GM21526 (cell line): ENCODE data around the gene SLC10A3.

Experiments used
- ATAC-seq: cut with Tn5 transposase; IDR thresholded peaks from one replicate; pipeline ENCODE4 v1.9.1; 2021; ENCODE audit warnings: moderate library complexity; ENCODE audit not compliant: unreplicated experiment, low FRiP score

The SLC10A3 gene, protein sequence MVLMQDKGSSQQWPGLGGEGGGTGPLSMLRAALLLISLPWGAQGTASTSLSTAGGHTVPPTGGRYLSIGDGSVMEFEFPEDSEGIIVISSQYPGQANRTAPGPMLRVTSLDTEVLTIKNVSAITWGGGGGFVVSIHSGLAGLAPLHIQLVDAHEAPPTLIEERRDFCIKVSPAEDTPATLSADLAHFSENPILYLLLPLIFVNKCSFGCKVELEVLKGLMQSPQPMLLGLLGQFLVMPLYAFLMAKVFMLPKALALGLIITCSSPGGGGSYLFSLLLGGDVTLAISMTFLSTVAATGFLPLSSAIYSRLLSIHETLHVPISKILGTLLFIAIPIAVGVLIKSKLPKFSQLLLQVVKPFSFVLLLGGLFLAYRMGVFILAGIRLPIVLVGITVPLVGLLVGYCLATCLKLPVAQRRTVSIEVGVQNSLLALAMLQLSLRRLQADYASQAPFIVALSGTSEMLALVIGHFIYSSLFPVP

DNA sequence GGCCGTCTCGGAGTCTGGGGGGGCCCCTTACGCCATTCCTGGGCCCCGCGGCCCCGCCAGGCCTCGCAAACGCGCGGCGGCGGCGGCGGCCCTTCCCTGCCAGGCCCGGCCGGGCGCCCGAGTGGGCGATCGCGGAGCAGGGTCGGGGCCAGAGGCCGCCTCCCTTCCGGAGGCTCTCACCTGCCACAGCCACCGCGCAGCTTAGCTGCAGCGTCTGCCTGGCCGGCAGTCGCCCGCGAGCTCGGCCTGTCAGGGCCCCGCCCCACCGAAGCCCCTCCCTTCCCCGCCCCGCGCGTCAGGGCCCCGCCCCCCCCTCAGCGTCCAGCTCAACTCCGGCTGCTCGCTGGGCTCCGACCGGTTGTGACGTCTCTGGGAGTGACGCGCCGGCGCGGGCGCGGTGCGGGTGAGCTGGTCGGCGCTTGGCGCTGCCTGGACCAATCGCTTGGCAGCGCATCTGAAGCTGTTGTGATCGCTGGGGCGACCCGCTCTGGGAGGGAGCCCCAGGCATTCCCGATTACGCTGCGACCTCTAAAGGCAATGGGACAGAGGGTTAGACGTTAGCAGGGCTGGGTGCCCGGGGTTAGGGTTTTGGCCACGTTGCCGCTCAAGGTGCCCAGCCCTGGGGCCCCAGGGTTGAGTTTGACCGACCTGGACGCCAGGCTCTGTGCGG, at the start of gene SLC10A3:
Gene SLC10A3, minus strand, starts transcription at position 216 of the 670 bp plus-strand sequence. CDS start 1,689 bp downstream, outside the sequence.
- ATAC-seq: peak; percentile 64

DNA sequence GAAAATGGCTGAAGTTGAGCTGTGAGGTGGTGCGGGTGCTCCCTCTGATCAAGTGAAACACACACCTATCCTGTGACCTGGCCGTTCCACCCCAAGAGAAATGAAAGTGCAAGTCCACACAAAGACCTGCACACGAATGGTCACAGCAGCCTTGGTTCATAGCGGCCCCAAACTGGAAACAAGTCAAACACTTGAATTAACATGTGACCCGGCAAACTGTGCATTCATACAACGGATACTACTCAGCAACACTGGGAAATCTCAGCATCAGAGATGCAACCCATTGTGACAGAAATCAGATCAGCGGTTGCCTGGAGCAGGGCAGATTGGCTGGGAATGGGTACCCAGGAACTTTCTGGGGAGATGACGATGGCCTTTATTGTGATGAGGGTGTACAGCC, 48.6 kb upstream of the SLC10A3 start:
- no peak for ATAC-seq

DNA sequence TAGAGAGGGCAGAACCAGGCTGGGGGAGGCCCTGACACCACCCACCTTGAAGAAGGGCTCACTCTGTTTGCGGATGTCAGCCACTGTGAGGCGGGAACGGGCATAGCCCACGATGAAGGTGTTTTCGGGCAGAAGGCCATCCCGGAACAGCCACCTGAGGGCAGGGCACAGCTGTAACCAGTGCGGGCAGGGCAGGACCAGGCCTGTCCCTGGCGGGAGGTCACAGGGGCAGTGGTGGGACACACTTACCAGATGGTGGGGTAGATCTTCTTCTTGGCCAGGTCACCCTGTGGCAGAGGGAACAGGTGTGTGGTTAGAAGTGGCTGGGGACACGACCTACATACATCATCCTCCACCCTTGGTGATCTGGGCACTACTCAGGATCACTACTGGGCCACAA, 45.5 kb upstream of the SLC10A3 start:
- no peak for ATAC-seq

DNA sequence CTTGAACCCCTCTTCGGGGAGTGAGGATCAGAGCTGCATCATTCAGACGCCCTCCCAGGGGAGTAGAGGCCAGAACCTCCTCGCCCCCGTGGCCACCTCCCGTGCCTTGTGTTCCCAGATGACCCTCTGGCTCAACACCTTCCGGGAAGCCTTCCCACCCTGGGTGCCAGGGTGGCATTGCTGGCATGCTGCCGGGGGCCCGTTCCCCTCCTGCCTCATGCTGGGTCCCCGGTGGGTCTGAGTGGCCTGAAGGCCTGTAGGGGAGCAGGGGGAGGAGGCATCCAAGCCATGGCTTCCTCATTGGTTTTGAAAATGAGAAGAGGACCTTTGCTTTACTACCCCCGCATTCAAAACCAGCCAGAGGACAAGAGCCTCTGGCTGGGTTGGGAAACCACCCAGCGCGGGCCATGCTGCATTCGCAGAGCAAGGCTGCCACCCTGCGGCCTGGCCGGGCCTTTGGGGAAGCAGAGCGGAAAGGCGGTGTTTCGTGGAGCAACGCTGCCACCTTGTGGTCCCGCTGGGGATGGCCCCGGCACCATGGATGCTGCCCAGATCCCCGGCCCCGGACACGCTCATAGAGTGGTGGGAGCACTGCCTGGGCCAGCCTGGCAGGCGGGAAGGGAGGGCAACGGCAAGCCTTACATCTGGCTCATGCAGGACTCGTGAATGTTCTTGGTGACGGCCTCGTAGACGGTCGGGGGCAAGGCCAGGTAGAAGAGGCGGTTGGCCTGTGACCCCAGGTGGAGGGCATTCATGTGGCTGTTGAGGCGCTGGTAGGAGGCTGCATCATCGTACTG, 44.3 kb upstream of the SLC10A3 start:
- peak; percentile 85 for ATAC-seq

DNA sequence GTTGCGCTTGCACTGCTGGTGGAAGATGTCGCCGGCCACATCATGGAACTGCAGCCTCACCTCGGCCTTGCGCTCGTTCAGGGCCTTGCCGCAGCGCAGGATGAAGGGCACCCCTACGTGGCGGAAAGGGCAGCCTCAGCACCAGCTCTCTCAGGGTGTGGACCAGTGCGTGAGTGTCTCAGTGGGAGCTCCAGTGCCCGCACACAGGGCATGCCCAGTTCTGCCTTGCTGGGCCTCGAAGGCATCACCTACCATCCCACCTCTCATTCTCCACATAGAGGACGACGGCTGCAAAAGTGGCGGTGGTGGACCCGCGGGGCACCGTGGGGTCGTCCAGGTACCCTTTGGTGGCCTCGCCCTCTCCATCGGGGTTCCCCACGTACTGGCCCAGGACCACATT, 42.3 kb upstream of the SLC10A3 start:
- no peak for ATAC-seq

DNA sequence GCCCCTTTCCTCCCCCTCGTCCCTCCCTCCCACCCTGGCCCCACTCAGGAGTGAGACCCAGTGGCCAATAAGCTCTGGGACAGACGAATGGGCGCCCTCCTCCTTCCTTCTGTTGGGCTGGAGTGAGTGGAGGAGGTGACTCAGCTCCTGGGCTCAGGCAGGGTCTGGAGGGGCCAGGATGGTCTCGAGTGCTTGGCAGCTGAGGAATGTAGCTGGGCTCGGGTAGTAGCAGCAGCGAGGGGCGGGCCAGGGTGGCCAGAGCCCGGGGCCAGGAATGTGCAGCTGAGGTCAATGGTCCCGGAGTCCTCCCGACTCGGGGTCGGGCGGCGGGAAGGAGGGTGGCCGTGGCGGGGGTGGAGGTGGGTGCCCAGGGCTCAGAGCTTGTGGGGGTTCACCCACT, 41.2 kb upstream of the SLC10A3 start:
- ATAC-seq: no peak

DNA sequence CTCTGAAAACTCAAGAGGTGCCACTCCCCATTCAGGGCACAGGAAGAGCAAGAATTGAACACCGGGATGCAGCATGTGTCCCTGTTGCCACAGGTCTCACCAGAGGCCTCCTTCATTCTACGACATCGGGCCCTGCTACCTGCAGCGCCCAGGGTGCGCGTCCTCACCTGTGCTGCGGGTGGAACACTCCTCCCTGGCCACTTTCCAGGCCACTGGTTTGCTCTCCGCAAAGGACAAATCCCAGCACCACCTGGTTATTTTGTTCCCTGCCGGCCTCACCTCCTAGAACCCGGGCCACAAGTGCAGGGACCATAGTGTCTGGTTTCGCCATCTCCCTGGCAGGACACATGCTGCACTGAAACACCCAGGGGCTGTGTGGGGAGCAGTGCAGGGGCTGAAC, 39.9 kb upstream of the SLC10A3 start:
- ATAC-seq: no peak

DNA sequence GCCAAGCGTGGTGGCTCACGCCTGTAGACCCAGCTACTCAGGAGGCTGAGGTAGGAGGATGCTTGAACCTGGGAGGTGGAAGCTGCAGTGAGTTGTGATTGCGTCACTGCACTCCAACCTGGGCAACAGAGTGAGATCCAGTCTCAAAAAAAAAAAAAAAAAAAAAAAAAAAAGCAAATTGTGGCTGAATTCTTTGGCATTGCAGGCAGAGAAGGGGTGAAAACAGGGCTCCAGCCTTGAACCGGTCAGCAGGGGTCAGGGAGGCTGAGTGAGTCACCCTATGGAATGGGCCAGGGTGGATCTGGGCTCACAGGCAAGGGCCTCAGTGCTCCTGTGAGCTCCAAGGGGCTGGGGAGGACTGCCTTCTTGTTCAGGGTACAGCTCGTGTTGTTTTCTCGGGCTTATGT, 38.8 kb upstream of the SLC10A3 start:
- ATAC-seq: no peak

DNA sequence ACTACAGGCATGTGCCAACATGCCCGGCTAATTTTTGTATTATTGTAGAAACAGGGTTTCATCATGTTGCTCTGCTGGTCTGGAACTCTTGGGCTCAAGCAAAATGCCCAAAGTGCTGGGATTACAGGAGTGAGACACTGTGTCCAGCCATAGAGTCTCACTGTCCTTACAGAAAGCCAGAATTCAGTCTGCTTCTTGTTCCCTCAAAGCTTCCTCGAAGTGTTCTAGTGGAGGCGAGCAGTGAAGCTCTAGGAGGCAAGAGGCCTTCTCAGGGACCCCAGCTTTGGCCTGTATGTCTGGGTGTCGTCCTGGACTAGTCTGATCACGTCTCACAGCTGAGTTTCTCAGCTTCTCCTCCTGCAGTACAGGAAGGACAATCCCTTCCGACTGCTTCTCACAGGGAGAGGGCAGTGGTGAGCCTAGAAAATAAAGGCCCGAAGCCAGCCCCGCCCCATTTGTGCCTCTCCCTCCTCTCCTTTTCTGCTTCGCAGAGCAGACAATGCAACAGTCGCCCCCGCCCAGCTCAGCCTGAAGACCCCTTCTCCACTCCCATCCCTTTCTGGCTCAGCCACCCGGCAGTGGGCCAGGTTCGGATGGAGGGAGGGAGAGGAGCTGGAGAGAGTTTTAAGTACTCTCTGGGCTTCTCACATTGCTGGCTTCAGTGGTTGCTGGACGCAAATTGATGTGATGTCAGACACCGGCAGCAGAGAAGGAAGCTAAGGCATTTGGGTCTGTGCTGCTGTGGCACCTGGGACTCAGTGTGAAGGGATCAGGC, 36.7 kb upstream of the SLC10A3 start:
- no peak for ATAC-seq

DNA sequence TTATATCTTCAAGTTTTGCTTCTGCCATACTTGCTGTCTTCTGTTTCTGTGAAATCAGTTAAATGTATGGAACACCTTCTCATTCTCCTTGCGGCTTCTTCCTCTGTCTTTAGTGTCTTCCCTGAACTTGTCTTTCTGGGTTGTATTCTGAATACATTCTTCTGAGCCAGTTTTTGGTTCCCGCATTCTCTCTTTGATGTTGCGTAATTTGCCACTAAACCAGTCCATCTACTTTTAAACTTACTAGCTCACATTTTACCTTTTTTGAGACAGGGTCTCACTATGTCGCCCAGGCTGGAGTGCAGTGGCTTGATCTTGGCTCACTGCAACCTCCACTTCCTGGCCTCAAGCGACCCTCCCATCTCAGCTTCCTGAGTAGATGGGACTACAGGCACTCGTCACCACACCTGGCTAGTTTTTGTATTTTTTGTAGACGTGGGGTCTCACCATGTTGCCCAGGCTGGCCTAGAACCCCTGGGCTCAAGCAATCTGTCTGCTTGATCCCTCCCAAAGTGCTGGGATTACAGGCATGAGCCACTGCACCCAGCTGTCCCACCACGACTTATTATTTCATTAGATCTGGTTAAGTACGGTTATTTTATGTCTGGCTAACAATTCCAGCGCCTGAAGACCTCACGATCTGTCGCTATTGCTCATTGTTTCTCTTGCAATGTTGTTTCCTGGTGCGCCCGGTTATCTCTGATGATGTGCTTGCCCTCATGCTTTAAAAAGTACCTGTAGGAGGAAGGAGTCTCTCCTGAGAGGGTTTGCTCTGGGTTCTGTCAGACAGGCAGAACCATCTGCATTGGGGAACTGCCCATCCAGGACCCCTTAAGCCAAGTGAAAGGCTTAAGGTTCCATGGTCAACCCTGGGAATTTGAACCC, 35.4 kb upstream of the SLC10A3 start:
- ATAC-seq: no peak

DNA sequence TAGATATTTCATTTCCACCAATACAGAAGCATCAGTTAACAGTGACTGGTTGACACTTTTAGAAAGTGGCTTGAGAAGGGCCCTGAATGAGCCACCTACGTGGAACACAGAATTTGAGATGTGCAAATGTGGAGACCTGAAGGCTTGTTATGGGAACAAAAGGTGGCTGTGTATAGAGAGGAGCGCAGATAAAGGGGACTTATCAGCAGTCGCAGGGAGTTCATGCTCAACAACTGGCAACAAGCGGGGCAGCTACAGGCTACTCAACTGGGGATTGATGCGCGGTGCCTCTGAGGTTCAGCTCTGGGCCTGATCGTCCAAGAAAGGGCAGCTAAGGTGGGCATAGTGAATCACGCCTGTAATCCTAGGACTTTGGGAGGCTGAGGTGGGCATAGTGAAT, 29.0 kb upstream of the SLC10A3 start:
- ATAC-seq: no peak

DNA sequence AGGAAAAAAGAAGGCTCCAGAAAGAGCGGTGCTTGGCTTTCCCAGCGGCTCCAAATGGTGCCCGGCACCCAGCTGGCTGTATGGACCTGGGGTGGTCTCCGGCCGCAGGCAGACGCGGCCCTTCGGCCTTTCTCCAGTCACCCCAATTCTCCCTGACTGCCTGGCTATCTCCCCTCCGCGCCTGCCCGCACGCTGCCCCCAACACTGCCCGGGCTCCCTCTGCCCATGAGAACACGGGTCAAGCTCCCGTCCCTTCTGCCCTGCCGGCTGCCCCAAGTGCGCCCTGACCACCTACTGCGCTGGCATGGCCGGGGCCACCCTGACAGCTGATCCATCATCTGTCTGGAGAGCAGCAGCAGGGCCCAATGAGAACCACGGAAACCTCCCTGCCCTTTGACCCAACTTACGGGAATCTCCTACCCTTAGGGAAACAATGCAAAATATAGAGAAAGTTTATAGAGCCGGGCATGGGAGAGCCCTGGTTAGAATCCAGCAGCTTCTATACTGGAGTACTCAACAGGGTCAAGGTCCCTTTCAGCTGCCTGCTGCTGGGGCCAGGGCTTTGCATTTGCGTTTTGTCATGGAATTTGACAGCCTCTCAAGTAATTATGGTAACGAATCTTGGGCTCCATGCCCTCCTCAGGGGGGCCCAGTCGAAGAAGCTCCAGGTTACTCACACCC, 26.8 kb upstream of the SLC10A3 start:
- no peak for ATAC-seq

DNA sequence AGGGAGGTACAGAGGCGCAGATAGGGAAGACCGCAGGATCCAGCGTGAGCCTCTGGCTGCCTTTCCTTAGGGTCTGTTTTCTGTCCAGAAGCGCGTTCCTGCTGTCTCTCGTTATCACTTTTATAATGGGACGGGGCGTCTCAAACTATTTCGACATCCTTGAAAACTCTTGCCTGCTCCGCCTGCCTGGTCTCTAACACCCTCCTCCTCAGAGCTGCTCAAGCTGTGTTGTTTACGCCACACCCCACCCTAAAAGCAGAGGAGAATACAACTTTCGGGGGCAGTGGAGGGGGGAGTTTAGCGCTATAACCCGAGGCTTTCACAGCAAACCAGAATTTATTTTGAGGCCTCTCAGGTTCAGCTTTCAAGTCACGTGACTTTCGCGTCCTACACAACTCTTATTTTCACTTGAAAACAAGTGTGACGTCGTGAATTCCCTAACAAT, 26.2 kb upstream of the SLC10A3 start:
- no peak for ATAC-seq

DNA sequence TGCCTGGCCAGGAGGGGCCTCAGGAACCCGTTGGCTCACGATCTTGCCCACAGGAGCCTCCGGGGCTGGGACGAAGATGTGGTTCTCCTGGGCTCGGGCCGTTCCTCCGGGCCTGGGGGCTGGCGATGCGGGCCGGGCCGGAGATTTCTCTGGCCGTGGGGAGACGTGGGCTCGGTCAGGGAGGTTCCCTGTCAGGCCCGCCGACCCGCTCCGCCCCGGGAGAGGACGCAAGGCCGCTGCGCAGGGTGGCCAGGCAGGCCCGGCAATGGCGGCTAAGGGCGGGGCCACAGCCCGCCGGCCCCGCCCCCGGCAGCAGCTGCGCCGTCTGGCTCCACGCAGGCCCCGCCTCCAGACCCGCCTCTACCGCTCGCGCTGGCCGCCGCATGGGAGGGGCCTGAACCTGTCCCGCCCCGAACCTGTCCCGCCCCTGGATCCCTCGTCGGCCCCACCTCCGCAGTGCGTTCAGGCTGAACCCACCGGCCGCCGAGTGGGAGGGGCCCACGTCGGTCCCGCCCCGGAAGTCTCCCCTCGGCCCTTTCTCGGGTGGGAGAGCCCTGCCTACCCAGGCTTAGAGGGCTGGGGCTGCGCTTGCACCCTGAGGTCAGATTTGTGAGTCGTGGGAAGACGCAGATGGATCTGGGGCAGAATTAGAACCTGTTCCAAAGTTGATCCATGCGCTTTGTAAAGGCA, 25.7 kb upstream of the SLC10A3 start, which contains the start of gene FAM3A:
Gene FAM3A, minus strand, starts transcription at position 267 of the 690 bp plus-strand sequence. CDS start 460 bp downstream, outside the sequence.
- ATAC-seq: peak; percentile 80

DNA sequence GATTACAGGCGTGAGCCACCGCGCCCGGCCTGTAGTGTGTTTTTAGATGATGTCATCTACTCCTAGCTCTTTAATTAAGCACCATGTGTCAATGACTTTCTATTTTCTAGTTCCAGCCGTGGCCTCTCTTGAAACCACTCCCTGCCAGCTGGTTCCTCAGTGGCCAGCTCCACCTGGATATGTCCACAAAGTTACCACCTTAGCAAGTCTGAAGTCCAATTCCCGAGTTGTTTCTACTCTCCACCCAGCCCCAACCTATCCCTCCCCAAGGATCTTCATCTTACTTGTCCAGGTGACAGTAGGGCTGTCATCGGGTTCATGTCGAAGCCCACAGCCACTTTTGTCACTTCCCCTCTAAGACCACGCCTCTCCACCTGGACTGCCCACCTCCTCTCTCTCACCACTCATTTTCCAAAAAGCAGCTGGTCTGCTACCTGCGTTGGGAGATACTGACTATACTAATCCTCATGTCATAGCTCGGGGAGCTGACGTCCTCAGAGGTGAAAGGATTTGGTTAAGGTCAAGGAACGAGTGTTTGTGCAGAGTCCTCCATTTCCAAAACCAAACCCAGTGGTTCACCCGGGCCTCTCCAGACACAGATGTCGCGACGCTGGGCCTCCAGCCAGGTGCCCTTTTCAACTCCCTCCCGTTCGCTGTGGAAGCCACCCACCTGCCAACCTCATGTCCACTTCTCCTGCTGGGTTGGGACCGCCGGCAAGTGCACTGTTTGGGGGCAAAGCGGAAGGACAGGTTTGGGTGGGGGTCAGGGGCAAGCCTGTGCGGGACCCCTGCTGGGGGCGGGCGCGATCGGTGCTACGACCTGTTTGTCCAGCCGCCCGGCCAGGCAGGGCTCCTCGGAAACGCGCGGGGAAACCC, 24.9 kb upstream of the SLC10A3 start:
- ATAC-seq: no peak

DNA sequence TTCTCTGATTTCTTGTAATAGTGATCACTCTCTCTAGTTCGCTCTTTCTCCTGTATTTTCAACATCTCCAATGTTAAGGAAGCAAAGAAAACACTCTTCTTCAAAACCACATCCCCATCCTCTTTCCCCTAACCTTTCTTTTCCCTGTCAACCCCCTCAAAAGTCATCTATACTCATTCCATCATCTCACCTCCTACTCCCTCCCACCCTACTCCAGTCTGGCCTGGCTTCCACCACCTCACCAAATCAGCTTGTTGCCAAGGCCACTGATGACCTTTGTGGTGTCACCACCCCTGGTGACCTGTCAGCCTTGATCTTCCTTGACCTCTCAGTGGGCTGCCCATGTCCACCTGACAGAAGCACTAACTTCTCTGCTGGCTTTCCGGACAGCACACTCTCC, 23.3 kb upstream of the SLC10A3 start:
- no peak for ATAC-seq
